Astrocyte of the spinal cord (primary cell): ENCODE results near the gene ARFGEF3.
A peak's percentile ranks its signal among the peaks of the same experiment; 100 is the strongest.
"Not testable (repeated sequence)": the region's sequence is repeated elsewhere in the genome, so short reads cannot be mapped to it uniquely, and the experiment has no call there.

ENCODE experiments used
- DNase-seq: peaks from one replicate; pipeline ENCODE4 v3.0.0; 2011; ENCODE audit warnings: low read depth, low spot score
- H3K4me3 ChIP-seq: 2 replicates; pipeline ENCODE4 v1.5.1; 2011; ENCODE audit warnings: low read depth, mild to moderate bottlenecking, low read length, moderate library complexity
- CTCF ChIP-seq: IDR thresholded peaks from 2 replicates; pipeline ENCODE4 v1.5.1; 2012; ENCODE audit warnings: low read depth, mild to moderate bottlenecking, low read length, inconsistent platforms
- in situ Hi-C: cut with HindIII; loops from 2 replicates; pipeline ENCODE4 v1.10.0; 2017; ENCODE audit warnings: low sequenced_read_pairs

The ARFGEF3 gene

GRCh38 chr6:138346302-138347195 lies 184.8 kb downstream of the ARFGEF3 start:
- in situ Hi-C loops, result no loop called here
- no peak for TF ChIP-seq CTCF
- DNase-seq, result peak; percentile 73

GRCh38 chr6:138347864-138348263 lies 186.1 kb downstream of the ARFGEF3 start:
- in situ Hi-C loops, result no loop called here
- TF ChIP-seq CTCF, result no peak
- DNase-seq, result no peak
- H3K4me3 ChIP-seq, result no peak overlapping the region

More at GRCh38 chr6:138346302-138347195, 184.8 kb downstream of the ARFGEF3 start:
- no peak overlapping the region for H3K4me3 ChIP-seq

- TF ChIP-seq CTCF, result no peak
- DNase-seq, result peak; percentile 62
- no peak overlapping the region for H3K4me3 ChIP-seq
- in situ Hi-C loops, result no loop called here
Observed at GRCh38 chr6:138349891-138350290, 188.2 kb downstream of the ARFGEF3 start.

- no peak for TF ChIP-seq CTCF
- no peak for DNase-seq
- in situ Hi-C loops, result no loop called here
- H3K4me3 ChIP-seq, result no peak overlapping the region
Observed at GRCh38 chr6:138357928-138358327, 196.2 kb downstream of the ARFGEF3 start.

GRCh38 chr6:138368684-138369083 lies 206.9 kb downstream of the ARFGEF3 start:
- DNase-seq, in situ Hi-C loops, H3K4me3 ChIP-seq: not testable (repeated sequence)

GRCh38 chr6:138370631-138371451 lies 209.1 kb downstream of the ARFGEF3 start:
- no peak overlapping the region for H3K4me3 ChIP-seq
- in situ Hi-C loops, result no loop called here
- no peak for DNase-seq
- no peak for TF ChIP-seq CTCF

GRCh38 chr6:138371452-138371711 lies 209.6 kb downstream of the ARFGEF3 start:
- H3K4me3 ChIP-seq, result no peak overlapping the region
- no peak for DNase-seq
- in situ Hi-C loops, result no loop called here
- TF ChIP-seq CTCF, result no peak
